ENCODE results near the gene BBS7.

Gene BBS7

GRCh38 chr4:121801715-121802075 lies 68.6 kb downstream of the BBS7 start:
- TF ChIP-seq CTCF (IDR thresholded peaks at IDR 0.05) = no peak
- no peak for DNase-seq (ENCODE audit: low spot score)
- Histone ChIP-seq H3K4me3 (peak overlapping the region; percentile 94), H3K27ac (peak overlapping the region; percentile 77 to 94)

DNA sequence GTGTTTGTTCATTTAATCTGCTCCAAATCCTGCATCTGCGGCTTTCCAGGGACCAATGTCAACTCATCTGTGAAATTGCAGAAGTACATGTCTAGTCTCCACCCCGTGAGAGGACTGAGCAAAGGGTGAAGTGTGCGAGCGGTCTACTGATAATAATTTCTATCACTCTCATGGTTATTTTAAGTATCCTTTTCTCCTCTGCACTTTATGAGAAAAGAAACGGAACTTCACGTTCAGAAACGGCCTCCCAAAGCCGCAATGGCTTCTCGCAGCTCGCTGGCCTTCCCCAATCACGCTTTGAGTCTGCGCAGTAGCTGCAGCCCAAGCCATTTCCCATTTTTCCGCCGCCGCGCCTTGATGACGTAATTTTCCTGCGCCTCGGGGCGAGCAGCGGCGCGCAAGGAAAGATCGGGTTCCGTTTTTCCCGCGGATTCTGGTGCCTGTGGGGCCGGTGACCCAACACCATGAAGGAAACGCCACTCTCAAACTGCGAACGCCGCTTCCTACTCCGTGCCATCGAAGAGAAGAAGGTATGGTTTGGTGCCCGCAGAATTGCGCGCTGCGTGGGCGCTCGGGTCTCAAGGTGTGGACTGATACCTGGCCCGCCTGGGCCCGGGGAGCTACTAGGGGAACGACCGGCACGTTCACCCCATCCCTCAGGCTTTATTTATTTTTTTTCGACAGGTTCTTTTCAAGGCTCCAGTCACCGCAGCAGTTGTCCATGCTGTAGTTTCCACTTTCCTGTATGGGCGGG lies 69.1 kb downstream of the BBS7 start, which contains the start of gene EXOSC9:
Gene EXOSC9 (plus strand): TSS at position 363 of the 754 bp plus-strand sequence. CDS start 102 bp downstream, at position 465.
- peak; percentile 91 for DNase-seq (ENCODE audit: low spot score)
- Histone ChIP-seq H3K4me3 (peak within 1 kb of the TSS; percentile 94), H3K27ac (peak within 1 kb of the TSS; percentile 77 to 94)
- no peak for TF ChIP-seq CTCF (IDR thresholded peaks at IDR 0.05)

- Histone ChIP-seq H3K4me3 (peak overlapping the region; percentile 94), H3K27ac (peak overlapping the region; percentile 77 to 94)
- DNase-seq (ENCODE audit: low spot score) = no peak
- no peak for TF ChIP-seq CTCF (IDR thresholded peaks at IDR 0.05)
Observed at GRCh38 chr4:121800638-121800960, 69.7 kb downstream of the BBS7 start.

- no peak overlapping the region for H3K4me3 ChIP-seq
- DNase-seq (ENCODE audit: low spot score) = no peak
- TF ChIP-seq CTCF (IDR thresholded peaks at IDR 0.05) = no peak
- H3K27ac ChIP-seq = peak overlapping the region; percentile 6 to 77
Observed at GRCh38 chr4:121799867-121800501, 70.3 kb downstream of the BBS7 start.

DNA sequence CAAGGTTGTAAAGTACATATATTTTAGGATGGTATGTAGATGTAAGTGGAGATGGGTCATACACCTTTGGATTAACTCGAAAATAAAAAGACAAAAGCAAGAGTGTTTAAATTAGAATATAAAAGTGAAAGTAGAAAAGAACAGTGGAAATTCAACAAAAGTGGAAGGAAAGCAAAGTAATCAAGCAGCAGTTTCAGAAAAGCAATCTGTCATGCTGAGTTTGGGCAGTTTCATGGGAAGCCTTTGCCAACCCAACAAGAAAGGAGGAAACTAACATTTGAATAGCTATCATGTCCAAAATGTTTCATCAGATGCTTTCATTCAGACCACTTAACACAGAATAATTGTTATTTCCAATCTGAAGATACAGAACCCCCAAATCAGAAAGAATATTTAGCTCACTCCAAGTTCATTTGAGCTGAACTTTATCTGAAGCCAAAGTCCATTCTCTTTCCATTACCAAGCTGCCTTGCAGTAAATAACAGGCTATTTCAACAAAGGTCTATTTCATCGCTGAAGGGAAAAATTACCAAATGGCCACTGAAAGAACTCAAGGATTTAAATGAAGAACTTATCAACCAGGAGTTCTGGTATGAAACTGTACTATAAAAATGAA lies 71.0 kb downstream of the BBS7 start:
- H3K4me3 ChIP-seq = no peak overlapping the region
- peak overlapping the region in 1 of 2 donors; percentile 6 for H3K27ac ChIP-seq
- no peak for DNase-seq (ENCODE audit: low spot score)
- no peak for TF ChIP-seq CTCF (IDR thresholded peaks at IDR 0.05)

GRCh38 chr4:121796283-121796682 lies 74.0 kb downstream of the BBS7 start:
- no peak for TF ChIP-seq CTCF (IDR thresholded peaks at IDR 0.05)
- no peak overlapping the region for H3K27ac ChIP-seq
- no peak overlapping the region for H3K4me3 ChIP-seq
- no peak for DNase-seq (ENCODE audit: low spot score)
